DOHH2 (cell line): ENCODE data around the gene KCNC1.

ENCODE experiments used
- CTCF ChIP-seq: fragments of 200-600 bp; sonication (generic); IDR thresholded peaks from one replicate; pipeline ENCODE4 v1.5.1; 2014; ENCODE audit warnings: antibody characterized with exemption, mild to moderate bottlenecking, low read depth, low read length; ENCODE audit not compliant: poor library complexity, severe bottlenecking
- EZH2phosphoT487 ChIP-seq: fragments of 200-600 bp; sonication (generic); IDR thresholded peaks from 2 replicates; pipeline ENCODE4 v1.6.1; 2017; ENCODE audit warnings: borderline replicate concordance, mild to moderate bottlenecking, antibody characterized with exemption, low read length, moderate library complexity, mixed read lengths

- no peak for TF ChIP-seq CTCF
- no peak for TF ChIP-seq EZH2phosphoT487
Measured at GRCh38 chr11:17719028-17719937, 15.3 kb upstream of the KCNC1 start, which contains the start of gene MYOD1.
